Subcutaneous abdominal adipose tissue (tissue), 5 donors: ENCODE data around the gene ABCF2.
A peak's percentile ranks its signal among the peaks of the same experiment; 100 is the strongest.

Experiments used
- H3K27ac ChIP-seq: one replicate; pipeline ENCODE4 v1.7.0; 2013; ENCODE audit warnings: low read depth, mild to moderate bottlenecking, inconsistent platforms, low read length, moderate library complexity
- H3K27me3 ChIP-seq, 5 donors: one replicate each; pipeline ENCODE4 v1.7.0; 2013; ENCODE audit warnings: low read length in 5 of 5, inconsistent platforms in 1 of 5; ENCODE audit not compliant: control insufficient read depth in 5 of 5, insufficient read depth in 4 of 5
- H3K36me3 ChIP-seq, 5 donors: one replicate each; pipeline ENCODE4 v1.7.0; 2013; ENCODE audit warnings: low read length in 5 of 5; ENCODE audit not compliant: control insufficient read depth in 5 of 5, insufficient read depth in 5 of 5
- H3K4me1 ChIP-seq, 5 donors: one replicate each; pipeline ENCODE4 v1.7.0; 2013; ENCODE audit warnings: low read length in 5 of 5, mild to moderate bottlenecking in 3 of 5, moderate library complexity in 1 of 5; ENCODE audit not compliant: control insufficient read depth in 5 of 5, insufficient read depth in 5 of 5
- H3K4me3 ChIP-seq, 5 donors: one replicate each; pipeline ENCODE4 v1.7.0; 2013; ENCODE audit warnings: low read length in 5 of 5, low read depth in 1 of 5
- H3K9ac ChIP-seq, 5 donors: one replicate each; pipeline ENCODE4 v1.7.0; 2013; ENCODE audit warnings: low read length in 5 of 5, mild to moderate bottlenecking in 4 of 5, moderate library complexity in 3 of 5
- H3K9me3 ChIP-seq, 5 donors: one replicate each; pipeline ENCODE4 v1.7.0; 2013; ENCODE audit warnings: low read length in 5 of 5; ENCODE audit not compliant: control insufficient read depth in 5 of 5
- donor health status: healthy.
- donor health status: healthy.
- donor health status: healthy.
- donor health status: healthy.
- donor health status: healthy.

ABCF2 gene

DNA sequence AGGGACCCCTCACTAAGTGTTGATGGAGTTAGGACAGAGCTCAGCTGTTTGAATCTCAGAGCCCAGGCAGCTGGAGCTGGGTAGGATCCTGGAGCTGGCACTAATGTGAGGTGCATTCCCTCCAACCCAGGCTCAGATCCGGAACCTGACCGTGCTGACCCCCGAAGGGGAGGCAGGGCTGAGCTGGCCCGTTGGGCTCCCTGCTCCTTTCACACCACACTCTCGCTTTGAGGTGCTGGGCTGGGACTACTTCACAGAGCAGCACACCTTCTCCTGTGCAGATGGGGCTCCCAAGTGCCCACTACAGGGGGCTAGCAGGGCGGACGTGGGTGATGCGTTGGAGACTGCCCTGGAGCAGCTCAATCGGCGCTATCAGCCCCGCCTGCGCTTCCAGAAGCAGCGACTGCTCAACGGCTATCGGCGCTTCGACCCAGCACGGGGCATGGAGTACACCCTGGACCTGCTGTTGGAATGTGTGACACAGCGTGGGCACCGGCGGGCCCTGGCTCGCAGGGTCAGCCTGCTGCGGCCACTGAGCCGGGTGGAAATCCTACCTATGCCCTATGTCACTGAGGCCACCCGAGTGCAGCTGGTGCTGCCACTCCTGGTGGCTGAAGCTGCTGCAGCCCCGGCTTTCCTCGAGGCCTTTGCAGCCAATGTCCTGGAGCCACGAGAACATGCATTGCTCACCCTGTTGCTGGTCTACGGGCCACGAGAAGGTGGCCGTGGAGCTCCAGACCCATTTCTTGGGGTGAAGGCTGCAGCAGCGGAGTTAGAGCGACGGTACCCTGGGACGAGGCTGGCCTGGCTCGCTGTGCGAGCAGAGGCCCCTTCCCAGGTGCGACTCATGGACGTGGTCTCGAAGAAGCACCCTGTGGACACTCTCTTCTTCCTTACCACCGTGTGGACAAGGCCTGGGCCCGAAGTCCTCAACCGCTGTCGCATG is 10.5 kb upstream of the ABCF2 start:
- no peak overlapping the region for H3K4me3 ChIP-seq
- no peaks in the 10 kb centered on the region for H3K9me3 ChIP-seq
- peaks cover 4 to 61% (median 55%) of the 10 kb centered on the region in 5 donors for H3K36me3 ChIP-seq
- H3K27ac ChIP-seq: no peak overlapping the region
- H3K4me1 ChIP-seq: peaks cover 5 to 18% (median 17%) of the 10 kb centered on the region in 5 donors
- no peak overlapping the region for H3K9ac ChIP-seq
- H3K27me3 ChIP-seq: no peaks in the 10 kb centered on the region

DNA sequence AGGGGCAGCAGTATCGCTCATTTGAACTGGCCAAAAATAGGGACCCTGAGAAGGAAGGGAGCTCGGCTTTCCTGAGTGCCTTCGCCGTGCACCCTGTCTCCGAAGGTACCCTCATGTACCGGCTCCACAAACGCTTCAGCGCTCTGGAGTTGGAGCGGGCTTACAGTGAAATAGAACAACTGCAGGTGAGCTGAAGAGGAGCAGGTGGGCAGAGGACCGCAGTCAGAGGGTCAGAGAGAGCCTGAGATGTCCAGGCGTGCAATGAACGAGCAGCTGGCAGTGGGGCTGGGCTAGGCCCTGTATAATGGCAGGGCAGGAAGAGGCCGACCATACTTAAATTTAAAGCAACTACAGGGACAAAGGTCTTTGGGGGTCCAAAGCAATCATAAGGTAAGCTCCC is 9.4 kb upstream of the ABCF2 start:
- no peaks in the 10 kb centered on the region for H3K27me3 ChIP-seq
- H3K9me3 ChIP-seq: no peaks in the 10 kb centered on the region
- H3K36me3 ChIP-seq: peaks cover 4 to 56% (median 48%) of the 10 kb centered on the region in 5 donors
- no peak overlapping the region for H3K4me3 ChIP-seq
- H3K4me1 ChIP-seq: peaks cover 6 to 27% (median 24%) of the 10 kb centered on the region in 5 donors
- no peak overlapping the region for H3K9ac ChIP-seq
- H3K27ac ChIP-seq: no peak overlapping the region

DNA sequence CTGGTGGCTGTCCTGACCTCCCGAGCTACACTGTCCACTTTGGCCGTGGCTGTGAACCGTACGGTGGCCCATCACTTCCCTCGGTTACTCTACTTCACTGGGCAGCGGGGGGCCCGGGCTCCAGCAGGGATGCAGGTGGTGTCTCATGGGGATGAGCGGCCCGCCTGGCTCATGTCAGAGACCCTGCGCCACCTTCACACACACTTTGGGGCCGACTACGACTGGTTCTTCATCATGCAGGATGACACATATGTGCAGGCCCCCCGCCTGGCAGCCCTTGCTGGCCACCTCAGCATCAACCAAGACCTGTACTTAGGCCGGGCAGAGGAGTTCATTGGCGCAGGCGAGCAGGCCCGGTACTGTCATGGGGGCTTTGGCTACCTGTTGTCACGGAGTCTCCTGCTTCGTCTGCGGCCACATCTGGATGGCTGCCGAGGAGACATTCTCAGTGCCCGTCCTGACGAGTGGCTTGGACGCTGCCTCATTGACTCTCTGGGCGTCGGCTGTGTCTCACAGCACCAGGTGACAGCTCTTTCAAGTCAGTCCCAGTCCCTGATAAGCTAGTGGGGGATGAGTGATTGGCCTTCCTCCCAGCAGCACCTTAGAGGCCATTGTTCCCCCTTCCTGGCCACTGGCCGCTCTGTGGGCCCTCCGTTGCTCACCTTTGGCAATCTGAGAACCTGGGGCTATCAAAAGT is 8.2 kb upstream of the ABCF2 start:
- Histone ChIP-seq H3K4me1 (peaks cover 6 to 28% (median 24%) of the 10 kb centered on the region in 5 donors), H3K36me3 (peaks cover 4 to 50% (median 43%) of the 10 kb centered on the region in 5 donors)

DNA sequence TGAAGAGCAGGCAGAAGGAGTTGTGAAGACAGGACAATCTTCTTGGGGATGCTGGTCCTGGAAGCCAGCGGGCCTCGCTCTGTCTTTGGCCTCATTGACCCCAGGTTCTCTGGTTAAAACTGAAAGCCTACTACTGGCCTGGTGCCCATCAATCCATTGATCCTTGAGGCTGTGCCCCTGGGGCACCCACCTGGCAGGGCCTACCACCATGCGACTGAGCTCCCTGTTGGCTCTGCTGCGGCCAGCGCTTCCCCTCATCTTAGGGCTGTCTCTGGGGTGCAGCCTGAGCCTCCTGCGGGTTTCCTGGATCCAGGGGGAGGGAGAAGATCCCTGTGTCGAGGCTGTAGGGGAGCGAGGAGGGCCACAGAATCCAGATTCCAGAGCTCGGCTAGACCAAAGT is 6.8 kb upstream of the ABCF2 start:
- H3K4me3 ChIP-seq: peak overlapping the region; percentile 81 to 90 (median 87)
- H3K27ac ChIP-seq: no peak overlapping the region
- H3K36me3 ChIP-seq: peaks cover 4 to 39% (median 34%) of the 10 kb centered on the region in 5 donors
- peak overlapping the region in 2 of 5 donors; percentile 17 to 89 for H3K9ac ChIP-seq
- H3K9me3 ChIP-seq: no peaks in the 10 kb centered on the region
- peaks cover 6 to 28% (median 24%) of the 10 kb centered on the region in 5 donors for H3K4me1 ChIP-seq
- H3K27me3 ChIP-seq: no peaks in the 10 kb centered on the region

More for the DNA sequence above, 8.2 kb upstream of the ABCF2 start:
- Histone ChIP-seq H3K27ac (no peak overlapping the region), H3K9ac (peak overlapping the region in 1 of 5 donors; percentile 37), H3K27me3 (no peaks in the 10 kb centered on the region), H3K9me3 (no peaks in the 10 kb centered on the region), H3K4me3 (no peak overlapping the region)

DNA sequence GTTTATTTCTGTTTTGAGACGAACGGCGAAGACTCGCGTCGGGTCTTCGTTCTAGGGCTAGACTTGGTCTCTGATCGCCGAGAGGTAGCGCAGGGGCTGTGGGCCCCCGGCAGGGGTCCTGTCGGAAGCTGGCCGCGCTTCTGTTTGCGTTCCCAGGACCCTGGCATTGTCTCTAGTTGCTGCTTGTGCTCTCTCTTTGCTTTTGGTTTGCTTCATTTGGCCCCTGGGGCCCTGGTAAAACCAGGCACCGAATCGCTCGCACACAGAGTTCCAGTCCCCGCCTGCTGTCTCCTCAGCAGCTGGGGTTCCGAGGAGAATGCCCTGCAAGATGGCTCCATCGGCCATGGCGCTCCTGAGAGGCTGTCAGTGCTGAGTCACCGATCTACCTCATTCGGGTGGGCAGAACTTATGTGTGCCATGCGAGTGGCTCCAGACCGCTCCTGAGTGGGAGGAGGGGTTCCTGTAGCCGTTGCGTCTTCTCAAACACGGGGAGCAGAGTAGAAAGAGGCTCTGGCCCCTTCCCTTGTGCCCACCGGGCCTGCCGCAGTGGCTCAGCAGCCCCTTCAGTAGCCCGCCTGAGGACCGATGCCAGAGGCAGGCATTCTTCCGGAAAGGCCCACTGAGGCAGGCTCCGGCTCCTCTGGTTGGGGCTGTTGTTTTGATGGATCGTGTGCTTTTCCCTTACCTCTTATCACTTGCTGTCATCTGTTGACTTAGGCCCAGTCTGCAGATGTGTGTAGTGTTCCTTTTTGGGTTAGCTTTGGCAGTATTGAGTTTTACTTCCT is 6.1 kb upstream of the ABCF2 start:
- Histone ChIP-seq H3K4me3 (peak overlapping the region; percentile 81 to 90 (median 87)), H3K4me1 (peaks cover 6 to 28% (median 24%) of the 10 kb centered on the region in 5 donors), H3K9ac (peak overlapping the region; percentile 44 to 91 (median 69)), H3K36me3 (peaks cover 4 to 33% (median 29%) of the 10 kb centered on the region in 5 donors), H3K27me3 (no peaks in the 10 kb centered on the region), H3K27ac (peak overlapping the region; percentile 41), H3K9me3 (no peaks in the 10 kb centered on the region)

DNA sequence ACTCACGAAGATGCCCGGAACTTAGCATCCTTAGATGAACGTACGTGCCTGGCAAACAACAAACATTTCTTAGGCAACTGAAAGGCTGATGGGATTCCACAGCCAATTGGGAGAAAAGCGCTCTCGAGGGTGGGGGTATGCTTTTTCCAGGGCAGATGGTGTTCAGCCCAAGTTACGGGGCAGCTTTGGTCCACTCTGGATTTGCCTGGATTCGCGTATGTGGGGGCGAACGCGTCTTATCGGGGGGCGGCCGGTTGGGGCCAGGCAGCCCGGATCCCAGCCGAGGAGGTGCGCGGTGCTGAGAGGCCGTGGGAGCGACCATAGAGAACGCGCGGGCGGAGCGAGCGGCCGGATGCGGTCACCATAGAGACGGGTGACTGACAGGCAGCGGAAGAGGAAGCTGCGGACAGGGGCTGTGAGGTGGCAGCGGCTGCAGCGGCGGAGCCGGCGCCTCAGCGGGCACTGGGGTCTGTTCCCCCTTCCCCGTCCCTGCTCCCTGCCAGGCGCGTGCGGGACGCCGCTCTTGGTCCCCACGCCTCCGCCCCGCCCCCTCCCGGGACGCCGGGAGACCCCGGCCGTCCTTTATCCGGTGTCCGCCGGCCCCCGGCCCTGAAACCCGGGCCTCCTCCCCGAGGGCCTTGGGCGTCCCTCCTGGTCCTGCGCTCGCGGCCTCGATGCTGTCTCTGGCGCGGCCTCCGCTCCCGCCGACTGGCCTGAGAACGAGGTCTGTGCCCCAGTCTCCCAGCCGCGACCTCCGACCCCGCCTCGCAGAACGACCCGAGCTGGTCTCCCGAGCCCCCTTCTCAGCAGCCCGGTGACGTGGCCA is 5.3 kb upstream of the ABCF2 start, which contains the start of gene CHPF2:
Gene CHPF2, plus strand, starts transcription at position 393 of the 826 bp plus-strand sequence. CDS start 1,529 bp downstream, outside the sequence.
- peak within 1 kb of the TSS; percentile 81 to 90 (median 87) for H3K4me3 ChIP-seq
- H3K27ac ChIP-seq: peak within 1 kb of the TSS; percentile 61
- no peaks in the 10 kb centered on the region for H3K27me3 ChIP-seq
- no peaks in the 10 kb centered on the region for H3K9me3 ChIP-seq
- peak within 1 kb of the TSS; percentile 44 to 91 (median 69) for H3K9ac ChIP-seq
- H3K4me1 ChIP-seq: peaks cover 7 to 36% (median 31%) of the 10 kb centered on the region in 5 donors
- peaks cover 4 to 26% (median 21%) of the 10 kb centered on the region in 5 donors for H3K36me3 ChIP-seq

DNA sequence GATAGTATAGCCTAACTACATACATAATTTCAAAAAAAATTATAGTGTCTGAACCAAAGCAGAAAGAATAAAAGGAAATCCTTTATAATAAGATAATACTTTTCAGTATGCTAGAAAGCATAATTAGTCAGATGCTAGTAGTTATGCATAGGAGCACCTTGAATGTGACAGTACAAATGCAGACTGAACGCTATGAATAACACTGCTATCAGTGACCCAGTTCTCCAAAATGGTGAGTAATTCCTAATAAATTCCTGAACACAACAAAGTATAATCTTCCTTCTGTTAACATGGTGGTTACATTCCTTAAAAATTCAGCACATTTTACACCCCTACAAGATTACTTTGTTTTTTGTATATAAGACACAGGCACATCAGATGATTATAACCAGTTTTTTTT is 4.1 kb upstream of the ABCF2 start:
- Histone ChIP-seq H3K36me3 (peaks cover 0 to 13% (median 11%) of the 10 kb centered on the region in 5 donors), H3K27ac (no peak overlapping the region), H3K4me1 (peaks cover 14 to 44% (median 38%) of the 10 kb centered on the region in 5 donors), H3K9ac (no peak overlapping the region), H3K4me3 (no peak overlapping the region), H3K9me3 (no peaks in the 10 kb centered on the region), H3K27me3 (peaks cover 0 to 3% (median 0%) of the 10 kb centered on the region in 5 donors)

DNA sequence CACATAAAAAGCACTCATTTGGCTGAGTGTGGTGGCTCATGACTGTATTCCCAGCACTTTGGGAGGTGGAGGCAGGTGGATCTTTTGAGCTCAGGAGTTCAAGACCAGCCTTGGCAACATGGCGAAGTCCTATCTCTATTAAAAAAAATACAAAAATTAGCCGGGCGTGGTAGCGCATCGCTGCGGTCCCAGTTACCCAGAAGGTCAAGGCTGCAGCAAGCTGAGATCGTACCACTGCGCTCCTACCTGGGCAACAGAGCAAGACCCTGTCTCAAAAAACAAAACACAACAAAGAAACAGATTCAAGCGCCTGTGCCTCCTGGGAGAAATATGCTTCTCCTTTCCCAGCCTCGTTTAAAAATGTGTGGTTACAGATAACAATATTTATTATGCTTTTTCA is 2.2 kb upstream of the ABCF2 start:
- Histone ChIP-seq H3K4me3 (no peak overlapping the region), H3K27ac (no peak overlapping the region), H3K4me1 (peaks cover 16 to 50% (median 45%) of the 10 kb centered on the region in 5 donors), H3K9me3 (no peaks in the 10 kb centered on the region), H3K36me3 (peaks cover 3 to 10% (median 7%) of the 10 kb centered on the region in 5 donors), H3K9ac (no peak overlapping the region), H3K27me3 (peaks cover 0 to 3% (median 0%) of the 10 kb centered on the region in 5 donors)
